Breast epithelium (tissue), 3 donors: Measurements from ENCODE around the gene HDAC9.

ENCODE experiments used
- POLR2A ChIP-seq: fragments of 450-650 bp; IDR thresholded peaks from one replicate; pipeline ENCODE4 v1.6.1; 2016; ENCODE audit warnings: antibody characterized with exemption, mild to moderate bottlenecking, moderate library complexity
- TF ChIP-seq, protein P1 (sequence below), 3 donors: fragments of 450-650 bp; IDR thresholded peaks; one replicate each; pipeline ENCODE4 v1.5.1; 2016 to 2017; ENCODE audit warnings: antibody characterized with exemption in 3 of 3, mild to moderate bottlenecking in 3 of 3, moderate library complexity in 3 of 3

- TF ChIP-seq, protein P1, sequence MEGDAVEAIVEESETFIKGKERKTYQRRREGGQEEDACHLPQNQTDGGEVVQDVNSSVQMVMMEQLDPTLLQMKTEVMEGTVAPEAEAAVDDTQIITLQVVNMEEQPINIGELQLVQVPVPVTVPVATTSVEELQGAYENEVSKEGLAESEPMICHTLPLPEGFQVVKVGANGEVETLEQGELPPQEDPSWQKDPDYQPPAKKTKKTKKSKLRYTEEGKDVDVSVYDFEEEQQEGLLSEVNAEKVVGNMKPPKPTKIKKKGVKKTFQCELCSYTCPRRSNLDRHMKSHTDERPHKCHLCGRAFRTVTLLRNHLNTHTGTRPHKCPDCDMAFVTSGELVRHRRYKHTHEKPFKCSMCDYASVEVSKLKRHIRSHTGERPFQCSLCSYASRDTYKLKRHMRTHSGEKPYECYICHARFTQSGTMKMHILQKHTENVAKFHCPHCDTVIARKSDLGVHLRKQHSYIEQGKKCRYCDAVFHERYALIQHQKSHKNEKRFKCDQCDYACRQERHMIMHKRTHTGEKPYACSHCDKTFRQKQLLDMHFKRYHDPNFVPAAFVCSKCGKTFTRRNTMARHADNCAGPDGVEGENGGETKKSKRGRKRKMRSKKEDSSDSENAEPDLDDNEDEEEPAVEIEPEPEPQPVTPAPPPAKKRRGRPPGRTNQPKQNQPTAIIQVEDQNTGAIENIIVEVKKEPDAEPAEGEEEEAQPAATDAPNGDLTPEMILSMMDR (IDR thresholded peaks at IDR 0.05) = no peak
- TF ChIP-seq POLR2A = no peak
Observed at GRCh38 chr7:18771834-18772566, 276.5 kb downstream of the HDAC9 start.
